Measurements from ENCODE around the gene NAP1L4. TPM values are rescaled to one million over a fixed set of nuclear protein-coding genes. Genes with fewer than 3 reads are reported as not detected.

Gene NAP1L4
- total and polyA plus RNA-seq, 7 donors = 121 to 153 (median 143) TPM

DNA sequence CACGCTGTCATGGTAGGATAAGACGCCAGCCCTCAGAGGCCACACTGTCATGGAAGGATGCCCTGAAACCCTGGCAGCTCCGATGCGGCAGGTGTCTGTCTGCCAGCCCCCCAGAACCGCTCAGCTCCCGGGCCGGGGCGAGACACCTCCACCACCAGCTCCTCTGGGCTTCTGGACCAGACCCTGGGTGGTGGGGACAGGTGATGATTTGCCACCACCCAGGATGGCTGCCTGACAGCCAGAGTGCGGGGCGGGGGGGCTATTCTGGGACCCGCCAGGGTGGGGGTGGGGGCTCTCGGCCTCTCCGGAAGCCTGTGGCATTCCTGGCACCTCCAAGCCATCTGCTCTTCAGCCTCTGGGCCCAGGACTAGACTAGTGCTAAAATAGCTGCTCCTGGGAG lies 72.3 kb downstream of the NAP1L4 start:
- DNase-seq (no peak), ATAC-seq (no peak)
- no peak overlapping the region for H3K27ac ChIP-seq
- TF ChIP-seq CTCF (IDR thresholded peaks at IDR 0.05) = no peak
- H3K9me3 ChIP-seq = no peaks in the 10 kb centered on the region
- H3K4me1 ChIP-seq = no peaks in the 10 kb centered on the region
- no peak overlapping the region for H3K4me3 ChIP-seq
- no peaks in the 10 kb centered on the region for H3K36me3 ChIP-seq (ENCODE audit: insufficient read depth in 1 of 2, low read depth in 1 of 2)
- WGBS, 3 donors = 60 to 64% (median 61%) methylated on average over 13 of the region's 13 CpGs
- intact Hi-C loops (cut with DNase I) = no loop called here
- H3K27me3 ChIP-seq (ENCODE audit: insufficient read depth in 3 of 3, low read length in 2 of 3) = no peaks in the 10 kb centered on the region

GRCh38 chr11:2919188-2919587 lies 72.9 kb downstream of the NAP1L4 start:
- no peaks in the 10 kb centered on the region for H3K27me3 ChIP-seq (ENCODE audit: insufficient read depth in 3 of 3, low read length in 2 of 3)
- H3K9me3 ChIP-seq = no peaks in the 10 kb centered on the region
- no peaks in the 10 kb centered on the region for H3K4me1 ChIP-seq
- no peaks in the 10 kb centered on the region for H3K36me3 ChIP-seq (ENCODE audit: insufficient read depth in 1 of 2, low read depth in 1 of 2)
- 81 to 86% (median 81%) methylated on average over 8 to 9 of the region's 9 CpGs for WGBS, 3 donors
- TF ChIP-seq CTCF (IDR thresholded peaks at IDR 0.05) = no peak
- ATAC-seq (no peak), DNase-seq (no peak)
- no peak overlapping the region for H3K27ac ChIP-seq
- intact Hi-C loops (cut with DNase I) = no loop called here
- no peak overlapping the region for H3K4me3 ChIP-seq

DNA sequence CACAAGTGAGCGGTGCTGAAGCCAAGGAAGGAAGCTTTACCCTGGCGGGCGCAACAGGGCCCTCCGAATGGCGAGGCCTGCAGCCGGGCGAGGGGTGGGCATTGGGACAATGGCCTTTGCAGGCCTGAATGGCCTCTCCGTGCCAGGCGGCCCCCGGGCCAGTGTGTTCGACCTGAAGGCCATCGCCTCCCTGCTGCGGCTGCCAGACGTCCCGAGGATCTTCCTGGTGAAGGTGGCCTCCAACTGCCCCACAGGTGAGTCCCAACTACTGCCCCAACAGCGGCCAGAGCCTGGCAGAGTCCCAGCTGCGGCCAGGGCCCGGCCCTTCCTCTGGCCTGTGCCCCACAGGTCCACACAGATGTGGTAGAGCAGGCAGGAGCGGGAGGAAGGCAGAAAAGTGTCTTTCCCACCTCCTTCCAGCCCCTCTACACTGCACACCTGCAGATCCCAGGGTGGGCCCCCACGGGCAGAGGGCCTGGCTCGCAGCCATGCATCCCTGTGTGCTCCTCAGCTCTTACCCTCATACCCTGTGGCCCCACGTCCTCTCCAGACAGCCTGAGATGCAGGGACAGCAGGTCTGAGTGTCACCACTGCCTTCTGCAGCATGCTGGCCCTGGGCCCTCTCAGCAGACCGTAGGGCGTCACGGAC lies 74.2 kb downstream of the NAP1L4 start:
- DNase-seq (no peak), ATAC-seq (no peak)
- WGBS, 3 donors = 85 to 86% (median 85%) methylated on average over 22 to 25 of the region's 25 CpGs

DNA sequence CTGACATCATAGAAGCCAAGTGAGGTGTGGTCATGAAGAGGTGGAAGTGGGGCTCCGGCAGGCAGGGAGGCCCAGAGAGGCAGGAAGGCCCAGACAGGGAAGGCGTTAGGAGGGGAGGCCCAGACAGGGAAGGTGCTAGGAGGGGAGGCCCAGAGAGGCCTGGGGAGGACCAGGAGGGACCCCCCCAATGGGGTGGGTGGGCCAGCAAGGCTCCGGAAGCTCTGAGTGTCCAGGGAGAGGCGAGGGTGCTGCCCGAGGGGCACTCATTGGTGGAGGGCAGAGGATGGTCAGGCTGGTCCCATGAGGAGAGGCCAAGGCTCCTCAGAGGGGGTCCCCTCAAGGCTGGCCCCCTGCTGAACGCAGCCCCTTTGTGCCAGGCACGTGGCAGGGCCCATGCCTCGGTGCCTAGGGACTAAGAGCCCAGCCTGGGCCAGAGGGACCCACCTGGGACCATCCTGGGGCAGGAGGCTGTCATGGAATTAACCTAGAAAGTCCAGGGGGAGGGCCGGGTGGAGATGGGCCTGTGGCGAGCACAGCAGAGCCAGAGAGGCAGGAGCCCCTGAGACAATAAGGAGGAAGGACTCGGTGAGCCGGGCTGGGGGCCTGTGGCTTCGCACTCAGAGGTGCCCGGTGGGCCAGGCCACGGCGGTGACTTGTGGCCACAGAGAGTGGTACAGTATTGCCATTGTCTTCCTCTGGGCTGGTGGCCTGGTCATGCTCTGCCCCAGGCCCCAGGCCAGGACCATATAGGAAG lies 75.1 kb downstream of the NAP1L4 start:
- WGBS, 3 donors = 90 to 94% (median 91%) methylated on average over 15 to 16 of the region's 16 CpGs
- H3K27ac ChIP-seq = no peak overlapping the region
- H3K9me3 ChIP-seq = no peaks in the 10 kb centered on the region
- TF ChIP-seq CTCF (IDR thresholded peaks at IDR 0.05) = no peak
- no peak for DNase-seq
- ATAC-seq = no peak
- intact Hi-C loops (cut with DNase I) = no loop called here
- no peaks in the 10 kb centered on the region for H3K36me3 ChIP-seq (ENCODE audit: insufficient read depth in 1 of 2, low read depth in 1 of 2)
- no peak overlapping the region for H3K4me3 ChIP-seq
- no peaks in the 10 kb centered on the region for H3K27me3 ChIP-seq (ENCODE audit: insufficient read depth in 3 of 3, low read length in 2 of 3)
- no peaks in the 10 kb centered on the region for H3K4me1 ChIP-seq

More for the DNA sequence above, 74.2 kb downstream of the NAP1L4 start:
- Histone ChIP-seq H3K4me1 (no peaks in the 10 kb centered on the region), H3K36me3 (ENCODE audit: insufficient read depth in 1 of 2, low read depth in 1 of 2) (no peaks in the 10 kb centered on the region), H3K27me3 (ENCODE audit: insufficient read depth in 3 of 3, low read length in 2 of 3) (no peaks in the 10 kb centered on the region), H3K27ac (no peak overlapping the region), H3K9me3 (no peaks in the 10 kb centered on the region), H3K4me3 (no peak overlapping the region)
- no peak for TF ChIP-seq CTCF (IDR thresholded peaks at IDR 0.05)
- intact Hi-C loops (cut with DNase I) = no loop called here
